ENCODE data around the gene C16orf89.

Gene C16orf89

GRCh38 chr16:5033256-5034166 lies 32.2 kb downstream of the C16orf89 start, which contains the start of gene NAGPA:
Gene NAGPA (minus strand): TSS chr16:5033935. CDS start chr16:5033914, 21 bp downstream.
- peak; percentile 94 for DNase-seq (ENCODE audit: low spot score)
- in situ Hi-C loops (cut with MboI; ENCODE audit: low pct_unique_long_range_greater_than_20kb, low sequenced_read_pairs, unreplicated experiment): no loop called here
- TF ChIP-seq CTCF (IDR thresholded peaks at IDR 0.05; ENCODE audit: extremely low read depth, insufficient read depth, missing control alignments): no peak

GRCh38 chr16:5032748-5033167 lies 33.0 kb downstream of the C16orf89 start:
- no peak for TF ChIP-seq CTCF (IDR thresholded peaks at IDR 0.05; ENCODE audit: extremely low read depth, insufficient read depth, missing control alignments)
- in situ Hi-C loops (cut with MboI; ENCODE audit: low pct_unique_long_range_greater_than_20kb, low sequenced_read_pairs, unreplicated experiment): no loop called here

GRCh38 chr16:5031601-5032000 lies 34.2 kb downstream of the C16orf89 start:
- in situ Hi-C loops (cut with MboI; ENCODE audit: low pct_unique_long_range_greater_than_20kb, low sequenced_read_pairs, unreplicated experiment): no loop called here
- no peak for DNase-seq (ENCODE audit: low spot score)
- TF ChIP-seq CTCF (IDR thresholded peaks at IDR 0.05; ENCODE audit: extremely low read depth, insufficient read depth, missing control alignments): no peak

More at GRCh38 chr16:5032748-5033167, 33.0 kb downstream of the C16orf89 start:
- no peak for DNase-seq (ENCODE audit: low spot score)

GRCh38 chr16:5030251-5030870 lies 35.4 kb downstream of the C16orf89 start:
- in situ Hi-C loops (cut with MboI; ENCODE audit: low pct_unique_long_range_greater_than_20kb, low sequenced_read_pairs, unreplicated experiment): no loop called here

GRCh38 chr16:5028950-5029475 lies 36.7 kb downstream of the C16orf89 start:
- in situ Hi-C loops (cut with MboI; ENCODE audit: low pct_unique_long_range_greater_than_20kb, low sequenced_read_pairs, unreplicated experiment): no loop called here
- DNase-seq (ENCODE audit: low spot score): no peak
- TF ChIP-seq CTCF (IDR thresholded peaks at IDR 0.05; ENCODE audit: extremely low read depth, insufficient read depth, missing control alignments): no peak

More at GRCh38 chr16:5030251-5030870, 35.4 kb downstream of the C16orf89 start:
- DNase-seq (ENCODE audit: low spot score): no peak
- TF ChIP-seq CTCF (IDR thresholded peaks at IDR 0.05; ENCODE audit: extremely low read depth, insufficient read depth, missing control alignments): no peak

- no peak for TF ChIP-seq CTCF (IDR thresholded peaks at IDR 0.05; ENCODE audit: extremely low read depth, insufficient read depth, missing control alignments)
- no peak for DNase-seq (ENCODE audit: low spot score)
- in situ Hi-C loops (cut with MboI; ENCODE audit: low pct_unique_long_range_greater_than_20kb, low sequenced_read_pairs, unreplicated experiment): no loop called here
These were observed 38.1 kb downstream of the C16orf89 start for GRCh38 chr16:5027575-5028235.
